HEK293 (cell line): ENCODE measurements around the gene CACNB4.

Source experiments
- CTCF ChIA-PET: fragments of 350-600 bp; formaldehyde crosslinking; extraction: SDS; loops from one replicate; lab custom pipeline; 2021; ENCODE audit warnings: antibody characterized with exemption; lab: Yijun Ruan, JAX
- POLR2A ChIA-PET: fragments of 300-600 bp; formaldehyde crosslinking; extraction: SDS; loops from one replicate; lab custom pipeline; 2020; ENCODE audit warnings: antibody characterized with exemption, inconsistent platforms; lab: Yijun Ruan, JAX
- H3K27ac ChIP-seq: fragments of 200-500 bp; sonication (Bioruptor generic); 2 replicates; pipeline ENCODE4 v1.5.1; 2014; ENCODE audit warnings: low read depth, low read length, control low read depth, inconsistent platforms; ENCODE audit errors: extremely low read depth
- H3K36me3 ChIP-seq, 2 experiments: fragments of 200-500 bp in 1 of 2; sonication (Bioruptor generic) in 1 of 2; 1 replicate in 1 of 2; 2 replicates in 1 of 2; pipeline ENCODE4 v1.5.1; 2014 to 2017; ENCODE audit warnings: inconsistent platforms in 2 of 2, low read length in 2 of 2; ENCODE audit not compliant: control insufficient read depth in 2 of 2, insufficient read depth in 1 of 2
- H3K4me1 ChIP-seq: fragments of 200-500 bp; sonication (Bioruptor generic); 2 replicates; pipeline ENCODE4 v1.5.1; 2014; ENCODE audit warnings: mild to moderate bottlenecking, low read length, inconsistent platforms; ENCODE audit not compliant: control insufficient read depth, insufficient read depth
- H3K4me3 ChIP-seq: 2 replicates; pipeline ENCODE4 v1.5.1; 2011; ENCODE audit warnings: low read depth, mild to moderate bottlenecking, control low read depth, low read length, moderate library complexity
- H3K9me3 ChIP-seq: fragments of 200-500 bp; sonication (Bioruptor generic); 2 replicates; pipeline ENCODE4 v1.5.1; 2014; ENCODE audit warnings: low read depth, low read length, inconsistent platforms; ENCODE audit not compliant: control insufficient read depth, insufficient read depth
- GLI2 ChIP-seq: fragments of 450-650 bp; formaldehyde crosslinking; IDR thresholded peaks from 2 replicates; pipeline ENCODE4; 2017; ENCODE audit warnings: missing biosample characterization, missing genetic modification characterization, low read depth, borderline replicate concordance
- OSR2 ChIP-seq: fragments of 450-650 bp; formaldehyde crosslinking; IDR thresholded peaks from 2 replicates; pipeline ENCODE4 v1.5.1; 2016; ENCODE audit warnings: missing biosample characterization, missing genetic modification characterization
- PATZ1 ChIP-seq: fragments of 450-650 bp; formaldehyde crosslinking; IDR thresholded peaks from 2 replicates; pipeline ENCODE4 v1.5.1; 2016; ENCODE audit warnings: missing biosample characterization, missing genetic modification characterization
- PRDM1 ChIP-seq: fragments of 450-650 bp; formaldehyde crosslinking; IDR thresholded peaks from 2 replicates; pipeline ENCODE4; 2016; ENCODE audit warnings: missing biosample characterization, missing genetic modification characterization
- PRDM10 ChIP-seq: fragments of 450-650 bp; formaldehyde crosslinking; IDR thresholded peaks from 2 replicates; pipeline ENCODE4 v1.5.1; 2016; ENCODE audit warnings: missing biosample characterization, missing genetic modification characterization
- SCRT2 ChIP-seq: fragments of 450-650 bp; formaldehyde crosslinking; IDR thresholded peaks from 2 replicates; pipeline ENCODE4 v1.5.1; 2016; ENCODE audit warnings: missing biosample characterization, missing genetic modification characterization
- YY1 ChIP-seq: fragments of 450-650 bp; formaldehyde crosslinking; IDR thresholded peaks from 2 replicates; pipeline ENCODE4 v1.5.1; 2018; ENCODE audit warnings: missing biosample characterization, missing genetic modification characterization
- ZBTB20 ChIP-seq: fragments of 450-650 bp; formaldehyde crosslinking; IDR thresholded peaks from 2 replicates; pipeline ENCODE4 v1.5.1; 2016; ENCODE audit warnings: missing biosample characterization, missing genetic modification characterization
- ZBTB8A ChIP-seq: fragments of 450-650 bp; formaldehyde crosslinking; IDR thresholded peaks from 2 replicates; pipeline ENCODE4 v1.5.1; 2016; ENCODE audit warnings: missing biosample characterization, missing genetic modification characterization
- ZEB2 ChIP-seq: fragments of 450-650 bp; formaldehyde crosslinking; IDR thresholded peaks from 2 replicates; pipeline ENCODE4 v1.5.1; 2016; ENCODE audit warnings: missing biosample characterization, missing genetic modification characterization
- ZFP37 ChIP-seq: fragments of 450-650 bp; formaldehyde crosslinking; IDR thresholded peaks from 2 replicates; pipeline ENCODE4 v1.5.1; 2016; ENCODE audit warnings: missing biosample characterization, missing genetic modification characterization
- ZFP69B ChIP-seq: fragments of 450-650 bp; formaldehyde crosslinking; IDR thresholded peaks from 2 replicates; pipeline ENCODE4 v1.5.1; 2016; ENCODE audit warnings: missing biosample characterization, missing genetic modification characterization
- ZNF114 ChIP-seq: fragments of 450-650 bp; formaldehyde crosslinking; IDR thresholded peaks from 2 replicates; pipeline ENCODE4 v1.5.0; 2017; ENCODE audit warnings: missing biosample characterization, missing genetic modification characterization
- ZNF157 ChIP-seq: fragments of 450-650 bp; formaldehyde crosslinking; IDR thresholded peaks from 2 replicates; pipeline ENCODE4 v1.5.1; 2016; ENCODE audit warnings: missing biosample characterization, missing genetic modification characterization
- ZNF23 ChIP-seq: fragments of 450-650 bp; formaldehyde crosslinking; IDR thresholded peaks from 2 replicates; pipeline ENCODE4 v1.5.1; 2016; ENCODE audit warnings: missing biosample characterization, missing genetic modification characterization, borderline replicate concordance
- ZNF292 ChIP-seq: fragments of 450-650 bp; formaldehyde crosslinking; IDR thresholded peaks from 2 replicates; pipeline ENCODE4 v1.5.1; 2016; ENCODE audit warnings: low read depth, missing biosample characterization, missing genetic modification characterization, borderline replicate concordance
- ZNF324 ChIP-seq: fragments of 450-650 bp; formaldehyde crosslinking; IDR thresholded peaks from 2 replicates; pipeline ENCODE4 v1.5.1; 2016; ENCODE audit warnings: missing biosample characterization, missing genetic modification characterization
- ZNF561 ChIP-seq: fragments of 450-650 bp; IDR thresholded peaks from 2 replicates; pipeline ENCODE4 v1.5.1; 2018; ENCODE audit warnings: missing biosample characterization, missing genetic modification characterization, borderline replicate concordance
- ZNF621 ChIP-seq: fragments of 450-650 bp; formaldehyde crosslinking; IDR thresholded peaks from 2 replicates; pipeline ENCODE4 v1.5.1; 2017; ENCODE audit warnings: missing biosample characterization, missing genetic modification characterization
- ZNF626 ChIP-seq: fragments of 450-650 bp; sonication (Bioruptor Pico); formaldehyde crosslinking; IDR thresholded peaks from 2 replicates; pipeline ENCODE4 v1.5.1; 2018; ENCODE audit warnings: missing biosample characterization, missing genetic modification characterization, inconsistent platforms
- ZNF76 ChIP-seq: fragments of 450-650 bp; formaldehyde crosslinking; IDR thresholded peaks from 2 replicates; pipeline ENCODE4; 2016; ENCODE audit warnings: low read depth, missing biosample characterization, missing genetic modification characterization, borderline replicate concordance
- ZNF777 ChIP-seq: fragments of 450-650 bp; formaldehyde crosslinking; IDR thresholded peaks from 2 replicates; pipeline ENCODE4 v1.5.1; 2017; ENCODE audit warnings: missing biosample characterization, missing genetic modification characterization, borderline replicate concordance
- ZNF785 ChIP-seq: fragments of 450-650 bp; formaldehyde crosslinking; IDR thresholded peaks from 2 replicates; pipeline ENCODE4 v1.5.1; 2016; ENCODE audit warnings: missing biosample characterization, missing genetic modification characterization
- ZNF830 ChIP-seq: fragments of 450-650 bp; IDR thresholded peaks from 2 replicates; pipeline ENCODE4 v1.5.0; 2018; ENCODE audit warnings: missing biosample characterization, missing genetic modification characterization, low read depth, mild to moderate bottlenecking, moderate library complexity
- TF ChIP-seq, protein P1 (sequence below): fragments of 450-650 bp; formaldehyde crosslinking; IDR thresholded peaks from 2 replicates; pipeline ENCODE4 v1.5.1; 2016; ENCODE audit warnings: missing biosample characterization, missing genetic modification characterization
- TF ChIP-seq, protein P2 (sequence below): fragments of 450-650 bp; formaldehyde crosslinking; IDR thresholded peaks from 2 replicates; pipeline ENCODE4 v1.5.1; 2016; ENCODE audit warnings: missing biosample characterization, missing genetic modification characterization

CACNB4 gene

DNA sequence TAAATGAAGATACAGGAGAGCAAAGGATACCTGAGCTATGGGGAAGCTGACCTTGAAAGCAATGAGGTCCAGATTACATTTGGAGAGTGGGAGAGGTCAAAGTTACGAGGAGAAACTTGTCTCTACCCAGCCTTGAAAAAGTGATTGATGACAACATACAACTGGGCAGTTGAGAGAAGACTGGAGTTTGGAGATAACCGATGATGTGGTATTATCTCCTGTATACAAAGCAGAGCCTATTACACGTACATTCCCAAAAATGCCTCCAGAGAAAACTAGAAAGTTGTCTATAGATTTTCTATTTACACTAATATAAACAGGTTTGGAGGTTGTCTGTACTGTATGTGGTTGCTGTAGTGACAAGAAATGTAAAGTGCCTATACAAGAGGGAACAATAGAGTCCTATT, 299.0 kb downstream of the CACNB4 start (continued):
- no peak for TF ChIP-seq ZNF292
- TF ChIP-seq, all 188 proteins: peak for 0

GRCh38 chr2:151796774-151797173, 302.1 kb downstream of the CACNB4 start:
- Histone ChIP-seq H3K27ac (no peak overlapping the region), H3K4me1 (no peaks in the 10 kb centered on the region), H3K9me3 (no peaks in the 10 kb centered on the region), H3K4me3 (no peak overlapping the region), H3K36me3 (peaks cover 0 to 18% of the 10 kb centered on the region in 2 experiments; a peak in 1 of 3 replicates)
- ChIA-PET POLR2A (no interaction called here), CTCF (interaction anchor here (0.7 kb wide), 1 partner anchor 9 kb away, joined by 3 read pairs; no protein-coding TSS in a partner anchor)
- TF ChIP-seq ZNF777 (tag by site-specific recombination): no peak
- no peak for TF ChIP-seq PATZ1 (tag by site-specific recombination)
- TF ChIP-seq ZNF621 (tag by site-specific recombination): no peak
- no peak for TF ChIP-seq ZNF23 (tag by site-specific recombination)
- no peak for TF ChIP-seq ZFP37
- TF ChIP-seq ZEB2 (tag by site-specific recombination): no peak
- TF ChIP-seq ZNF785 (tag by site-specific recombination): no peak
- TF ChIP-seq ZBTB8A (tag by site-specific recombination): no peak
- no peak for TF ChIP-seq ZNF114
- TF ChIP-seq PRDM1 (tag by site-specific recombination): no peak
- TF ChIP-seq ZBTB20 (tag by site-specific recombination): no peak
- no peak for TF ChIP-seq ZNF157 (tag by site-specific recombination)
- no peak for TF ChIP-seq ZNF561 (tag by site-specific recombination)
- TF ChIP-seq ZNF830 (tag by site-specific recombination): no peak
- TF ChIP-seq, protein P1, sequence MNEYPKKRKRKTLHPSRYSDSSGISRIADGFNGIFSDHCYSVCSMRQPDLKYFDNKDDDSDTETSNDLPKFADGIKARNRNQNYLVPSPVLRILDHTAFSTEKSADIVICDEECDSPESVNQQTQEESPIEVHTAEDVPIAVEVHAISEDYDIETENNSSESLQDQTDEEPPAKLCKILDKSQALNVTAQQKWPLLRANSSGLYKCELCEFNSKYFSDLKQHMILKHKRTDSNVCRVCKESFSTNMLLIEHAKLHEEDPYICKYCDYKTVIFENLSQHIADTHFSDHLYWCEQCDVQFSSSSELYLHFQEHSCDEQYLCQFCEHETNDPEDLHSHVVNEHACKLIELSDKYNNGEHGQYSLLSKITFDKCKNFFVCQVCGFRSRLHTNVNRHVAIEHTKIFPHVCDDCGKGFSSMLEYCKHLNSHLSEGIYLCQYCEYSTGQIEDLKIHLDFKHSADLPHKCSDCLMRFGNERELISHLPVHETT (tag by site-specific recombination): no peak
- TF ChIP-seq SCRT2: no peak
- TF ChIP-seq OSR2 (tag by site-specific recombination): no peak
- TF ChIP-seq ZNF626 (tag by site-specific recombination): no peak
- TF ChIP-seq ZNF76 (tag by site-specific recombination): no peak

DNA sequence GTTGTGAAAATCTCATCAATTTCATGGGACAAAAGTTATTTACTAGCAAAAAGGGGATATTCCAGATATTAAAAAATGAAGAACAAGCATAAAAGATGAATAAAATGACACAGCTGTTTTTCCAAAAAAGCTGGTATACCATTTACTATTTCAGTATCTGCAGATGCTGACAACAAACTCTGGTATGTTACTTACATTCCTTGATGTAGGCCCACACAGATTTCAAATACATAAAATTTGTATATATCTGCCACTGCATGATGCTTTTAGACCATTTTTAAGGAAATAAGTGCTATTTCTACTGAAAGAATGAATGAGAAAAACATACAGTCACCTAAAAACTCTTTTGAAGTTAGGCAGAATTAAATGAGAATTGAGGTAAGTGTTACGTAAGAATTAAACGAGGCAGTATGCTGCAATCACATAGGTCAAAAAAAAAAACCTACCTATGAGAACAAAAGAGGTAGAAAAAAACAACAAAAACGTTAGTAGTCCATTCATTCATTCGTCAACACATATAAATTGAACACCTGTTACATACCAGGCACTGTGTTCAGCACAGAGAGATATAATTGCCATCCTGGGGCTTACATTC, 303.1 kb downstream of the CACNB4 start:
- no peaks in the 10 kb centered on the region for H3K4me1 ChIP-seq
- CTCF ChIA-PET: interaction anchor here (0.7 kb wide), 1 partner anchor 211 kb away, joined by 4 read pairs; no protein-coding TSS in a partner anchor
- TF ChIP-seq GLI2 (no peak), ZNF324 (tag by site-specific recombination) (no peak), ZFP69B (no peak), YY1 (tag by site-specific recombination) (no peak), PRDM10 (tag by site-specific recombination) (no peak)
- TF ChIP-seq, protein P2, sequence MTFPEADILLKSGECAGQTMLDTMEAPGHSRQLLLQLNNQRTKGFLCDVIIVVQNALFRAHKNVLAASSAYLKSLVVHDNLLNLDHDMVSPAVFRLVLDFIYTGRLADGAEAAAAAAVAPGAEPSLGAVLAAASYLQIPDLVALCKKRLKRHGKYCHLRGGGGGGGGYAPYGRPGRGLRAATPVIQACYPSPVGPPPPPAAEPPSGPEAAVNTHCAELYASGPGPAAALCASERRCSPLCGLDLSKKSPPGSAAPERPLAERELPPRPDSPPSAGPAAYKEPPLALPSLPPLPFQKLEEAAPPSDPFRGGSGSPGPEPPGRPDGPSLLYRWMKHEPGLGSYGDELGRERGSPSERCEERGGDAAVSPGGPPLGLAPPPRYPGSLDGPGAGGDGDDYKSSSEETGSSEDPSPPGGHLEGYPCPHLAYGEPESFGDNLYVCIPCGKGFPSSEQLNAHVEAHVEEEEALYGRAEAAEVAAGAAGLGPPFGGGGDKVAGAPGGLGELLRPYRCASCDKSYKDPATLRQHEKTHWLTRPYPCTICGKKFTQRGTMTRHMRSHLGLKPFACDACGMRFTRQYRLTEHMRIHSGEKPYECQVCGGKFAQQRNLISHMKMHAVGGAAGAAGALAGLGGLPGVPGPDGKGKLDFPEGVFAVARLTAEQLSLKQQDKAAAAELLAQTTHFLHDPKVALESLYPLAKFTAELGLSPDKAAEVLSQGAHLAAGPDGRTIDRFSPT: no peak

More for the DNA sequence above, 303.1 kb downstream of the CACNB4 start:
- Histone ChIP-seq H3K9me3 (no peaks in the 10 kb centered on the region), H3K27ac (no peak overlapping the region), H3K4me3 (no peak overlapping the region), H3K36me3 (peaks cover 0 to 23% of the 10 kb centered on the region in 2 experiments; a peak in 1 of 3 replicates)
- POLR2A ChIA-PET: no interaction called here
